Measurements from ENCODE around the gene UNC93B1. TPM values are rescaled to one million over a fixed set of nuclear protein-coding genes. Genes with fewer than 3 reads are reported as not detected.

UNC93B1 gene
- total and polyA plus RNA-seq, 2 of the 13 experiments (the other 11 are each of a cell fraction or from before 2014, with no cell fraction given) = 8.8 to 18.9 TPM

DNA sequence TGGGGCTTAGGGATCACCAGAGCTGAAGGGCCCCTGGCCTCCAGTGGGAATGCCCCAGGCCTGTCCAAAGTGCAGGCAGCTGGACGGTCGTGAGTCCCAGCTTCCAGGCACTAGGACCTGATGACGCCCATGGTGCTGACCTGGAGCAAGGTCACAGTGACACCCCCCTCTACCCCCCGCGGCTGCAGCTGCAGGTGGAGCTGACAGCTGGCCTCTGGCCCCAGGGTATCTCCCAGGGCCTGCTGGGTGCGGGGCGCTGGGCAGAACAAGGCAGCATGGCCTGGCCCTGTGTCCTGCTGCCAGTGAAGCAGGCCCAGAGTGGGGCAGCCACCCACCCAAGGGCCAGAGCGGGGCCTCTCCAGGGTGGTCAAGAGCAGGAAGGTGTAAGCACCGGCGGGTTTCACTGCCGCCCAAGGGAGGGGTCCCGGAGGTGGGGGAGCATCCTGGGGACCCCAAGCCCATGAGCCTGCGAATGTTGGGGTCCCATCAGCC, 34.4 kb upstream of the UNC93B1 start (continued):
- TF ChIP-seq ZNF713 (CRISPR knock-in tag; IDR thresholded peaks at IDR 0.05) (0 out of 2 replicates have a peak, but pooled peaks have one; percentile 24), MBNL3 (CRISPR knock-in tag; conservative IDR thresholded peaks at IDR 0.05) (no peak), DR1 (CRISPR knock-in tag; IDR thresholded peaks at IDR 0.05) (peak; percentile 69; the same call in 1 of the 2 replicates), FOSL1 (CRISPR knock-in tag; IDR thresholded peaks at IDR 0.05; ENCODE audit: borderline replicate concordance) (0 out of 2 replicates have a peak, but pooled peaks have one; percentile 14), ZNF350 (CRISPR knock-in tag; IDR thresholded peaks at IDR 0.05; ENCODE audit: borderline replicate concordance, low read depth) (peak; percentile 95; the same call in 1 of the 2 replicates), HNRNPK (IDR thresholded peaks at IDR 0.05; ENCODE audit: low read depth, low read length, poor library complexity, severe bottlenecking) (peak; percentile 53), ZMAT3 (CRISPR knock-in tag; conservative IDR thresholded peaks at IDR 0.05) (peak; percentile 90), CHCHD3 (CRISPR knock-in tag; IDR thresholded peaks at IDR 0.05) (no peak), ZBTB37 (CRISPR knock-in tag; IDR thresholded peaks at IDR 0.05) (peak; percentile 36; the same call in 1 of the 2 replicates), ZNF234 (CRISPR knock-in tag; conservative IDR thresholded peaks at IDR 0.05) (peak; percentile 48; the same call in 1 of the 2 replicates), NFIC (IDR thresholded peaks at IDR 0.05; ENCODE audit: low read length) (no peak), NFE2L2 (IDR thresholded peaks at IDR 0.05; ENCODE audit: low read length) (no peak), TEAD3 (CRISPR knock-in tag; optimal IDR thresholded peaks at IDR 0.05; ENCODE audit: borderline replicate concordance) (peak; percentile 90), DMAP1 (CRISPR knock-in tag; IDR thresholded peaks at IDR 0.05) (peak; percentile 87), POLR2A (IDR thresholded peaks at IDR 0.05; ENCODE audit: insufficient read depth in 1 of 2, low read depth in 2 of 2, low read length in 2 of 2) (no peak; a peak in 2 of 4 replicates), MEIS1 (CRISPR knock-in tag; IDR thresholded peaks at IDR 0.05; ENCODE audit: borderline replicate concordance) (peak; percentile 99), TEF (CRISPR knock-in tag; IDR thresholded peaks at IDR 0.05) (no peak), ZMYM4 (CRISPR knock-in tag; IDR thresholded peaks at IDR 0.05) (peak; percentile 91), NFRKB (IDR thresholded peaks at IDR 0.05) (no peak), THAP9 (CRISPR knock-in tag; IDR thresholded peaks at IDR 0.05; ENCODE audit: borderline replicate concordance) (peak; percentile 67; the same call in 1 of the 2 replicates), REL (CRISPR knock-in tag; conservative IDR thresholded peaks at IDR 0.05) (peak; percentile 96), ZFP90 (CRISPR knock-in tag; IDR thresholded peaks at IDR 0.05; ENCODE audit: borderline replicate concordance) (peak; percentile 77)
- TF ChIP-seq, protein P1, sequence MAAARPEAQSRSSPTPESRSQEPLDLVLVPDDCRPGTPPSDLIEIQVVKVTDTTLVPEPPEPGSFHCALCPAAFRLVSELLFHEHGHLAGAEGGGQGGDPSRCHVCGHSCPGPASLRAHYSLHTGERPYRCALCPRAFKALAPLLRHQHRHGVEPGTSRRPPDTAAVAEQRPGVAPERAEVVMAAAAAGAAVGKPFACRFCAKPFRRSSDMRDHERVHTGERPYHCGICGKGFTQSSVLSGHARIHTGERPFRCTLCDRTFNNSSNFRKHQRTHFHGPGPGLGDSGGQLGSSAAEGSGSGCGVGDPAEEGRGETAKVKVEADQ (CRISPR knock-in tag; IDR thresholded peaks at IDR 0.05; ENCODE audit: borderline replicate concordance) = no peak; the same call in 1 of the 2 replicates
- TF ChIP-seq, protein P2, sequence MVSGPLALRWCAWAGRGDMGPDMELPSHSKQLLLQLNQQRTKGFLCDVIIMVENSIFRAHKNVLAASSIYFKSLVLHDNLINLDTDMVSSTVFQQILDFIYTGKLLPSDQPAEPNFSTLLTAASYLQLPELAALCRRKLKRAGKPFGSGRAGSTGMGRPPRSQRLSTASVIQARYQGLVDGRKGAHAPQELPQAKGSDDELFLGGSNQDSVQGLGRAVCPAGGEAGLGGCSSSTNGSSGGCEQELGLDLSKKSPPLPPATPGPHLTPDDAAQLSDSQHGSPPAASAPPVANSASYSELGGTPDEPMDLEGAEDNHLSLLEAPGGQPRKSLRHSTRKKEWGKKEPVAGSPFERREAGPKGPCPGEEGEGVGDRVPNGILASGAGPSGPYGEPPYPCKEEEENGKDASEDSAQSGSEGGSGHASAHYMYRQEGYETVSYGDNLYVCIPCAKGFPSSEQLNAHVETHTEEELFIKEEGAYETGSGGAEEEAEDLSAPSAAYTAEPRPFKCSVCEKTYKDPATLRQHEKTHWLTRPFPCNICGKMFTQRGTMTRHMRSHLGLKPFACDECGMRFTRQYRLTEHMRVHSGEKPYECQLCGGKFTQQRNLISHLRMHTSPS (CRISPR knock-in tag; IDR thresholded peaks at IDR 0.05; ENCODE audit: low read depth) = peak; percentile 92
